Activated CD4-positive, alpha-beta T cell treated with anti-CD3 and anti-CD28 coated beads, Interleukin-2, amount 10 ng/mL, durations not matched to agents 7 days and 5 days (primary cell): ENCODE measurements around the gene PECR. TPM values are rescaled to one million over a fixed set of nuclear protein-coding genes. Genes with fewer than 3 reads are reported as not detected.
A peak's percentile ranks its signal among the peaks of the same experiment; 100 is the strongest.

Source experiments
- CTCF ChIA-PET: fragments of 350-600 bp; sonication (Branson Sonifier 250); formaldehyde crosslinking; loops from one replicate; lab custom pipeline; 2021; ENCODE audit warnings: antibody characterized with exemption; lab: Charles Lee
- POLR2A ChIA-PET: fragments of 350-600 bp; sonication (Branson Sonifier 250); formaldehyde crosslinking; loops from one replicate; lab custom pipeline; 2021; ENCODE audit warnings: antibody characterized with exemption; lab: Charles Lee
- DNase-seq: peaks from one replicate; pipeline ENCODE4 v3.0.0-alpha.2; 2020
- H3K27ac Mint-ChIP-seq: one replicate; pipeline ENCODE4 v1.8.0; 2021; ENCODE audit warnings: mild to moderate bottlenecking, moderate library complexity, mixed read lengths
- H3K27me3 Mint-ChIP-seq: one replicate; pipeline ENCODE4 v1.8.0; 2021; ENCODE audit warnings: mixed read lengths
- H3K36me3 Mint-ChIP-seq: one replicate; pipeline ENCODE4 v1.8.0; 2021; ENCODE audit warnings: low read depth, mixed read lengths
- H3K4me1 Mint-ChIP-seq: one replicate; pipeline ENCODE4 v1.8.0; 2021; ENCODE audit warnings: mixed read lengths
- H3K4me3 Mint-ChIP-seq: one replicate; pipeline ENCODE4 v1.8.0; 2021; ENCODE audit warnings: mild to moderate bottlenecking, moderate library complexity, mixed read lengths
- H3K9me3 Mint-ChIP-seq: one replicate; pipeline ENCODE4 v1.8.0; 2021; ENCODE audit warnings: mixed read lengths
- total RNA-seq, 2 experiments: library from RNA; stranded (reverse); gene quantifications; one replicate each; pipeline ENCODE4 v1.2.3, GENCODE V29; 2021

Gene PECR
- total RNA-seq, 2 experiments from 2014 or later = 29.6 to 31.5 TPM

GRCh38 chr2:216039918-216040317 is 41.7 kb downstream of the PECR start:
- Mint-ChIP-seq H3K36me3 (peaks cover 19% of the 10 kb centered on the region), H3K4me1 (no peaks in the 10 kb centered on the region), H3K9me3 (no peaks in the 10 kb centered on the region), H3K27ac (no peak overlapping the region), H3K27me3 (no peaks in the 10 kb centered on the region), H3K4me3 (no peak overlapping the region)
- CTCF ChIA-PET = interaction anchor here (1.5 kb wide), 1 partner anchor 14 kb away, joined by 3 read pairs; no protein-coding TSS in a partner anchor
- DNase-seq = no peak
- POLR2A ChIA-PET = interaction anchor here (0.6 kb wide), 1 partner anchor 8 kb away, joined by 3 read pairs; no protein-coding TSS in a partner anchor

GRCh38 chr2:216034065-216034464 is 47.5 kb downstream of the PECR start:
- CTCF ChIA-PET = interaction anchor here (0.6 to 2.9 kb wide), 16 partner anchors 9 to 623 kb away, joined by 3 to 16 read pairs (median 4); no protein-coding TSS in a partner anchor
- Mint-ChIP-seq H3K9me3 (no peaks in the 10 kb centered on the region), H3K27me3 (no peaks in the 10 kb centered on the region), H3K4me3 (no peak overlapping the region), H3K27ac (no peak overlapping the region), H3K36me3 (peaks cover 25% of the 10 kb centered on the region), H3K4me1 (peaks cover 34% of the 10 kb centered on the region)
- POLR2A ChIA-PET = no interaction called here
- peak; percentile 84 for DNase-seq

DNA sequence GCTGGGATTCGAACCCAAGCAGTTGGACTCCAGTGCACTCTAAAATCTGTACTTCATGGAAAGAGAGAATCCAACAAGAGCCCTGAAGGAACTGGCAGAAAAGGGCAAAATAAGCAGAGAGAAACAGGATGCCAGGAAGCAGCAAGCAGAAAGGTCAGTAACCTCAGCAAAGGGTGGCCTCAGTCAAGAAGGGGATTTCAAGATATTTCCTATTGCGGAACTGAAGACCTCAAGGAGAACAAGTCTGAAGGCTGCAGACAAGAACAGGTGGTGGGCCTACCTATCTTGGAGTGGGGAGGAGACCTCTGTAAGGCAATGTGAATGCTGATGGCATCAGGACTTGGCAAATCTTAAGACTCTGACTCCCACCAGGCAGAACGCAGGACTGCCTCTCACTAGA is 48.2 kb downstream of the PECR start:
- DNase-seq = no peak
- Mint-ChIP-seq H3K27me3 (no peaks in the 10 kb centered on the region), H3K4me1 (peaks cover 34% of the 10 kb centered on the region), H3K4me3 (no peak overlapping the region), H3K27ac (no peak overlapping the region), H3K9me3 (no peaks in the 10 kb centered on the region), H3K36me3 (peaks cover 25% of the 10 kb centered on the region)
- CTCF ChIA-PET = interaction anchor here (0.6 to 2.9 kb wide), 16 partner anchors 8 to 622 kb away, joined by 3 to 16 read pairs (median 4); no protein-coding TSS in a partner anchor
- POLR2A ChIA-PET = no interaction called here

DNA sequence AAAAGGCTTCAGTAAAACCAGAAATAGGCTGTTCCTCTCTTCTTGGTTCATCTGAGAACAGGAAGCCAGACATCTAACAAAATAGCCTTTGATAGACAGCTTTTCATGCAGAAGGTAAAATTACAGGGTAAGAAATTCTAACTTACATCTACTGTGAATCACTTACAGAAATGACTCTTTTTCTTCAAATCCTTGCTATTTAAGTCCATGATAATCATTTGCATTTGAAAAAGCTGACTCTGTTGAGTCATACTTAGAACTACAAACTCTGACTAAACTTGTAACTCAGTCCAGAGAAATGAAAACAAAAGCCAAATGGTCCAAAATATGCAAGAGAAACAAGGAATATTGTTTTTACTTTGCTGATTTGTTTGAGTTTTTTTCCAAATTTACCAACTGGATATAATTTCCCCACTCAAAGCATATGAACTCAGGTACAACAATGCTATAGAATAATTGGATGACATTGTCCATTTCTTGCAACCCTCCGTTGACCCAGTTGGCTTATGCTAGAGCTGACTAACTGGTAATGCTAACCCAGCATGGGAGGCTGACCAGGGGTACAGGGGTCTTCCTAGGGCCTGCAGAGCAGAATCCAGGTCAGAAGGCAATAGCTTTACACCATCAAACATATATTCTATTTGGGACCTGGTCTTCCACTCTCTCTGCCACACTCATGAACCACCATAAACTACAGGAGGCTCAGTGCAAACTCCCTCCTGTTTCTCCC is 49.5 kb downstream of the PECR start:
- CTCF ChIA-PET = interaction anchor here (0.6 to 2.1 kb wide), 8 partner anchors 9 to 467 kb away, joined by 3 to 8 read pairs (median 4); partner anchors contain the start of gene RPL37A
- peak overlapping the region; percentile 9 for H3K4me3 Mint-ChIP-seq
- H3K36me3 Mint-ChIP-seq = peaks cover 26% of the 10 kb centered on the region
- no peaks in the 10 kb centered on the region for H3K27me3 Mint-ChIP-seq
- peak overlapping the region; percentile 78 for H3K27ac Mint-ChIP-seq
- DNase-seq = no peak
- POLR2A ChIA-PET = interaction anchor here (0.6 to 1.3 kb wide), 2 partner anchors 78 to 87 kb away, joined by 4 read pairs; no protein-coding TSS in a partner anchor
- no peaks in the 10 kb centered on the region for H3K9me3 Mint-ChIP-seq
- peaks cover 34% of the 10 kb centered on the region for H3K4me1 Mint-ChIP-seq

DNA sequence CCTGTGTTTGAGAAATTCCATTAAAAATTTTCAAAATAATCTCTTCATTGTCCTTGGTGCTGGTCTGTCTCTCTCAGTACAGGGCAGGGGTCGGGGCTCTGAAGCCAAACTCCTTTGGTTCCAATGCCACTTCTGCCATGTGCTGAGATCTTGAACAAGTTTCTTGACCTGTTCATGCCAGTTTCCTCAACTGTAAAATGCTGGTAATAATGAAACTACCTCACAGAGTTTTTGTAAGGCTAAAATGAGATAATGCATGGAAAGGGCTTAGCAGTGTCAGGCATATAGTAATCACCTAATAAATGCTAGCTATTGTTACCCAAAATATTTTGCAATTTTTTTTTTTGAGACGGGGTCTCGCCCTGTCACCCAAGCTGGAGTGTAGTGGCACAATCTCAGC is 51.4 kb downstream of the PECR start:
- Mint-ChIP-seq H3K4me3 (no peak overlapping the region), H3K27me3 (no peaks in the 10 kb centered on the region), H3K36me3 (peaks cover 20% of the 10 kb centered on the region), H3K27ac (no peak overlapping the region), H3K9me3 (no peaks in the 10 kb centered on the region), H3K4me1 (peaks cover 34% of the 10 kb centered on the region)
- POLR2A ChIA-PET = no interaction called here
- DNase-seq = no peak
- CTCF ChIA-PET = interaction anchor here (0.7 kb wide), 1 partner anchor 15 kb away, joined by 3 read pairs; no protein-coding TSS in a partner anchor

GRCh38 chr2:216029416-216030129 is 52.0 kb downstream of the PECR start:
- Mint-ChIP-seq H3K27ac (no peak overlapping the region), H3K27me3 (no peaks in the 10 kb centered on the region), H3K4me1 (peaks cover 34% of the 10 kb centered on the region), H3K4me3 (no peak overlapping the region), H3K9me3 (no peaks in the 10 kb centered on the region), H3K36me3 (peaks cover 20% of the 10 kb centered on the region)
- POLR2A ChIA-PET = no interaction called here
- no peak for DNase-seq
- CTCF ChIA-PET = interaction anchor here (1.0 kb wide), 1 partner anchor 20 kb away, joined by 3 read pairs; no protein-coding TSS in a partner anchor

- Mint-ChIP-seq H3K27me3 (no peaks in the 10 kb centered on the region), H3K27ac (no peak overlapping the region), H3K4me3 (no peak overlapping the region), H3K36me3 (peaks cover 9% of the 10 kb centered on the region), H3K9me3 (no peaks in the 10 kb centered on the region), H3K4me1 (peaks cover 6% of the 10 kb centered on the region)
- no peak for DNase-seq
- ChIA-PET POLR2A (no interaction called here), CTCF (interaction anchor here (0.6 to 3.4 kb wide), 3 partner anchors 8 to 85 kb away, joined by 3 to 14 read pairs (median 5); no protein-coding TSS in a partner anchor)
Measured at GRCh38 chr2:216024779-216025336, 56.8 kb downstream of the PECR start.

GRCh38 chr2:216023055-216023648 is 58.5 kb downstream of the PECR start:
- no peaks in the 10 kb centered on the region for H3K27me3 Mint-ChIP-seq
- peaks cover 5% of the 10 kb centered on the region for H3K36me3 Mint-ChIP-seq
- H3K27ac Mint-ChIP-seq = no peak overlapping the region
- H3K4me3 Mint-ChIP-seq = no peak overlapping the region
- DNase-seq = peak; percentile 65
- CTCF ChIA-PET = interaction anchor here (0.6 to 2.1 kb wide), 11 partner anchors 8 to 97 kb away, joined by 3 to 8 read pairs (median 4); partner anchors contain the start of gene XRCC5
- POLR2A ChIA-PET = no interaction called here
- peaks cover 13% of the 10 kb centered on the region for H3K4me1 Mint-ChIP-seq
- peaks cover 7% of the 10 kb centered on the region for H3K9me3 Mint-ChIP-seq

DNA sequence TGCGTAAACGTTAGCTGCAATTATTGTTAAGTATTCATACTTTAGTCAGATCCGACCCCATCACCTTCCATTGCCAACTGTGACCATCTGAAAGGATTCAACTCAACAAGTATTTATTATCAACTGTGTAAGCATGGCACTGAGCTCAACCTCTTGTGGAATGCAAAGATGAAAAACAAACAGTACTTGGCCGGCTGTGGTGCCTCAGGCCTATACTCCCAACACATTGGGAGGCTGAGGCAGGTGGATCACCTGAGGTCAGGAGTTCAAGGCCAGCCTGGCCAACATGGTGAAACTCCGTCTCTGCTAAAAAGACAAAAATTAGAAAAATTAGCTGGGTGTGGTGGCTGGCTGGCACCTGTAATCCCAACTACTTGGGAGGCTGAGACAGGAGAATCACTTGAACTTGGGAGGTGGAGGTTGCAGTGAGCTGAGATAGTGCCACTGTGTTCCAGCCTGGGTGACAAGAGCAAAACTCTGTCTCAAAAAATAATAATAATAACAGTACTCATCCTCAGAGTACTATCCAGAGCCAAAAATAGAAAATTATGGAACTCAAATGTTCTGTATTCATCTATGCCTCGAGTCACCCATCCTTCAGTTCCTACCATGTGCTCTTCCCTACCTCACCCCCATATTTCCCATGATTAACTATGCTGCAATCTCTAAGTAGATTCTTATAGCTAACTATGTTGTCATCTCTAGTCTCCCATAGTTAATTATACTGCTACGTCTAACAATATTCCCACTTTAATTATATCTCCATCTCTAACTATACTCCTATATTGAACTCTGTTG is 59.6 kb downstream of the PECR start:
- peaks cover 7% of the 10 kb centered on the region for H3K9me3 Mint-ChIP-seq
- POLR2A ChIA-PET = no interaction called here

GRCh38 chr2:216018709-216019108 is 62.9 kb downstream of the PECR start:
- ChIA-PET CTCF (interaction anchor here (0.9 to 1.6 kb wide), 3 partner anchors 15 to 96 kb away, joined by 3 to 4 read pairs (median 3); no protein-coding TSS in a partner anchor), POLR2A (no interaction called here)
- no peak for DNase-seq
- H3K36me3 Mint-ChIP-seq = peaks cover 10% of the 10 kb centered on the region
- no peak overlapping the region for H3K4me3 Mint-ChIP-seq
- no peaks in the 10 kb centered on the region for H3K27me3 Mint-ChIP-seq
- H3K27ac Mint-ChIP-seq = no peak overlapping the region
- H3K9me3 Mint-ChIP-seq = peaks cover 7% of the 10 kb centered on the region
- peaks cover 51% of the 10 kb centered on the region for H3K4me1 Mint-ChIP-seq

More for the DNA sequence above, 59.6 kb downstream of the PECR start:
- Mint-ChIP-seq H3K36me3 (peaks cover 4% of the 10 kb centered on the region), H3K4me1 (peaks cover 22% of the 10 kb centered on the region), H3K27me3 (no peaks in the 10 kb centered on the region), H3K27ac (no peak overlapping the region), H3K4me3 (no peak overlapping the region)
- CTCF ChIA-PET = interaction anchor here (0.9 to 2.5 kb wide), 8 partner anchors 10 to 98 kb away, joined by 3 to 9 read pairs (median 4); no protein-coding TSS in a partner anchor
- DNase-seq = no peak

DNA sequence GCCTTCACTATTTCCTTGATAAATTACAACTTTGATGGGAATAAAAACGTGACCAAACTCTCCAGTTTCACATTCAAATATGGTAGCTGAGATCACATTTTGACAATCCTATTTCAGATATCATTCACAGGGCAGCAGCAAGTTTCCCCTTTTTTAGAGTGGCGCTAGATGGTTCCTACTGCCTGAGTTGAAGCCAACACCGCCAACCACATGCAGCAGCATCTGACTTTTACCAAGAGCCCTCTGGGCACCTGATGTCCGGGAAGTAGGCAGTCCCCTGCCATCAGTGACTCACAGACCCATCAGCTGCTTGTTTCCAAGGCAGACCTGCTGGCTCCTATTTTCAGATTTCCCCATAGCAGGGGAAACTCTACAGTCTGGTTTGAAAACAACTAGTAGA is 64.2 kb downstream of the PECR start:
- DNase-seq = peak; percentile 16
- H3K4me1 Mint-ChIP-seq = peaks cover 56% of the 10 kb centered on the region
- no peaks in the 10 kb centered on the region for H3K27me3 Mint-ChIP-seq
- ChIA-PET POLR2A (interaction anchor here (0.8 kb wide), 1 partner anchor 130 kb away, joined by 4 read pairs; no protein-coding TSS in a partner anchor), CTCF (interaction anchor here (0.7 to 2.6 kb wide), 8 partner anchors 8 to 24 kb away, joined by 3 to 14 read pairs (median 4); no protein-coding TSS in a partner anchor)
- H3K4me3 Mint-ChIP-seq = no peak overlapping the region
- H3K36me3 Mint-ChIP-seq = peaks cover 10% of the 10 kb centered on the region
- H3K27ac Mint-ChIP-seq = peak overlapping the region; percentile 65
- peaks cover 7% of the 10 kb centered on the region for H3K9me3 Mint-ChIP-seq
